Prostate gland (tissue), 2 donors: Measurements from ENCODE around the gene TESMIN.

Source experiments
- POLR2A ChIP-seq: fragments of 450-650 bp; IDR thresholded peaks from one replicate; pipeline ENCODE4 v1.6.1; 2016; ENCODE audit warnings: antibody characterized with exemption, mild to moderate bottlenecking
- POLR2AphosphoS5 ChIP-seq: sonication (generic); formaldehyde crosslinking; IDR thresholded peaks from one replicate; pipeline ENCODE4 v1.6.1; 2017; ENCODE audit warnings: antibody characterized with exemption
- TF ChIP-seq, protein P1 (sequence below), 4 experiments: fragments of 200-600 bp in 2 of 4; fragments of 450-650 bp in 2 of 4; sonication (generic) in 2 of 4; IDR thresholded peaks; 1 replicate in 3 of 4; 2 replicates in 1 of 4; pipeline ENCODE4 v1.5.1; 2016 to 2019; ENCODE audit warnings: antibody characterized with exemption in 4 of 4, mild to moderate bottlenecking in 2 of 4, moderate library complexity in 2 of 4

DNA sequence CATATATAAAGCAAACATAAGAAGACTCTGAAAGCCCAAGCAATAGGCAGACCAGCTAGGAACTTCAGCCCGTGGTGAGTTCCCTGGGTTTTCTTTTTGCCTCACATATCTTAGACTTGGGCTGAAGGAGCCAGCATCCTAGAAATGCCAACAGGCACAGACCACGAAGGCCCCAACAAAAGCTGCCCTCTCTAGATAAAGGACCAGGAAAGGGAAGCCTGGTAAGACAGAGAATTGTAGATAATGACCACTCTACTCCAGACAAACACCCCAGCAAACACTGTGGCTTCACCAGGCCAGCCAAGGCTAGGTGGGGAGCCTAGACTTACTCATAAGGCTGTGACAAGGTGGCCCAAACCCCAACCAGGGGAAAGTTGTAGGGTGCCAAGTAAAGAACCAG, 55.8 kb downstream of the TESMIN start:
- TF ChIP-seq POLR2AphosphoS5 (no peak), POLR2A (no peak)
- TF ChIP-seq, protein P1, sequence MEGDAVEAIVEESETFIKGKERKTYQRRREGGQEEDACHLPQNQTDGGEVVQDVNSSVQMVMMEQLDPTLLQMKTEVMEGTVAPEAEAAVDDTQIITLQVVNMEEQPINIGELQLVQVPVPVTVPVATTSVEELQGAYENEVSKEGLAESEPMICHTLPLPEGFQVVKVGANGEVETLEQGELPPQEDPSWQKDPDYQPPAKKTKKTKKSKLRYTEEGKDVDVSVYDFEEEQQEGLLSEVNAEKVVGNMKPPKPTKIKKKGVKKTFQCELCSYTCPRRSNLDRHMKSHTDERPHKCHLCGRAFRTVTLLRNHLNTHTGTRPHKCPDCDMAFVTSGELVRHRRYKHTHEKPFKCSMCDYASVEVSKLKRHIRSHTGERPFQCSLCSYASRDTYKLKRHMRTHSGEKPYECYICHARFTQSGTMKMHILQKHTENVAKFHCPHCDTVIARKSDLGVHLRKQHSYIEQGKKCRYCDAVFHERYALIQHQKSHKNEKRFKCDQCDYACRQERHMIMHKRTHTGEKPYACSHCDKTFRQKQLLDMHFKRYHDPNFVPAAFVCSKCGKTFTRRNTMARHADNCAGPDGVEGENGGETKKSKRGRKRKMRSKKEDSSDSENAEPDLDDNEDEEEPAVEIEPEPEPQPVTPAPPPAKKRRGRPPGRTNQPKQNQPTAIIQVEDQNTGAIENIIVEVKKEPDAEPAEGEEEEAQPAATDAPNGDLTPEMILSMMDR (IDR thresholded peaks at IDR 0.05), result no peak
